ENCODE measurements around the gene TMEM212.

The TMEM212 gene

DNA sequence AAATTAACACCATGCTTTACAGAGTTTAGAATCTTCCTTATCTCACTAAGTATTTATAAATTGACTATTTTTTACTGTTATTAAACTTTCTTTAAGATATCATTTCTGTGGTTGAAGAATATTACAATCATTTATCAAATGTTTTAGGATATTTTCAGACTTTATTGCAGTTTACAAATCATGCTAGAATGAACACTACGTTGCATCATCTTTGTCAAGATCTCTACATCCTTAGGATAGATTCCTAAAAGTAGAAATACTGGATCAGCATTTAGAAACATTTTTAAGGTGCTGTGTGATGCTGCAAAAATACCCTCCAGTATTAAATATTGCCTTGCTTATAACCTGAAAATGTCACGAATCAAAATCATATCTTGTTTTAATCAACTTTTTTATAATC lies 30.3 kb upstream of the TMEM212 start:
- in situ Hi-C loops (cut with HindIII; ENCODE audit: low sequenced_read_pairs): loop anchor here (5.0 kb wide), 1 partner anchor 49 kb away; no protein-coding TSS in a partner anchor

DNA sequence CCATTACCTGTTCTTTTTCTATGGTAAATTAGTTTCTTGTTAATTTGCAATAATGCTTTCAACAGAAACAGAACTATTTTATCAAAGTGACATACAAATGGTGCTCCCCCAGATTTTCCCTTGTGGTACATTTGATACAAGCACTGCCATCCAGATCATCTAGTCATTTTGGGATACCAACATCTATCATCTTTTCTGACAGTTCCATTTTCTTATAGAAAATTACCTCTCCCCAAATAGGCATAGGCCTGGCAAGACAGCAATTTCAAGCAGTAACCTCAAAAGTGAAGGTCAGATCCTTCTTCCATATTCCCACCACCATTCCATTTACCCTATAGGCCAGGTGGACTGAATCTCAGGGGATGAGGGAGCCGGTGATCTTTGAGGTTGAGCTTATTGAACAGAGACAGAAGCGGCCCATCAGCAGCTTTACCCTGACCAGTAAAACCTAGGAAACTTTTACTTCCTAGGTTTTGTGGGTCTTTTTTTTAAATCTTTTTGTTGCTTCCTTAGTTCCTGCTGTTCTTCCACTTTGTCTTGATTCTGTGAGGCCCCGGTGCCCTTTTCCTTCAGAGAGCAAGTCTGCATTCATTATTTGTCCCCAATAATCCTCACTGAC lies 29.8 kb upstream of the TMEM212 start:
- in situ Hi-C loops (cut with HindIII; ENCODE audit: low sequenced_read_pairs): loop anchor here (5.0 kb wide), 1 partner anchor 49 kb away; no protein-coding TSS in a partner anchor

DNA sequence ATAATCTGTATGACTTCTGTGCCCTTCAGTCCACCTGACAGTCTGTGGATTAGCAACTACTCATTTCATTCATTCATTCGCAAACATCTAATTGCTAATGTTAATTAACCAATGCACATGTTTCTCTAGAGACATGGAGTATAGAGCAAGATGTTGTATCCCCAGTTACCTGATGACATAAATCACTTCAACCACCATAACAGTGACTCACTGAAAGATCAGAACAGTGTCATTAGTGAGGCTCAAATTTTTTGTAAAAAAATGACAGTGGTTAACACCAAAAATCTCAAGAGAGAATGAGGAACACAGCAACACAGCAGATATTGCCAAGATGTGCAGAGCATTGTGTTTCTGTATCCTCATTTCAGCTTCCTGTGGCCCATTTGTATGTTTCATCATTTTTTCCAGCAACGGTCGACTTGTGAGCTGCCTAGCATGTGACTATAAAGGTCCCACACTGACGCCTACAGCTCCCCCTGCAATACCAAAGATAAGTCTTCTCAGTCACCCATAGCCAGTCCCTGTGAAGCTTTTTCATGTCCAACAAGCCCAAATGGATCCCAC lies 29.2 kb upstream of the TMEM212 start:
- in situ Hi-C loops (cut with HindIII; ENCODE audit: low sequenced_read_pairs): loop anchor here (5.0 kb wide), 1 partner anchor 48 kb away; no protein-coding TSS in a partner anchor

DNA sequence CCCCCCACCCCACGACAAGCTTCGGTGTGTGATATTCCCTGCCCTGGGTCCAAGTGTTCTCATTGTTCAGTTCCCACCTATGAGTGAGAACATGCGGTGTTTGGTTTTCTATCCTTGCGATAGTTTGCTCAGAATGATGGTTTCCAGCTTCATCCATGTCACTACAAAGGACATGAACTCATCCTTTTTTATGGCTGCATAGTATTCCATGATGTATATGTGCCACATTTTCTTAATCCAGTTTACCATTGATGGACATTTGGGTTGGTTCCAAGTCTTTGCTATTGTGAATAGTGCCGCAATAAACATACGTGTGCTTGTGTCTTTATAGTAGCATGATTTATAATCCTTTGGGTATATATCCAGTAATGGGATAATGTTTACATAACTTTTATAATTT lies 28.5 kb upstream of the TMEM212 start:
- in situ Hi-C loops (cut with HindIII; ENCODE audit: low sequenced_read_pairs): loop anchor here (5.0 kb wide), 1 partner anchor 48 kb away; no protein-coding TSS in a partner anchor

DNA sequence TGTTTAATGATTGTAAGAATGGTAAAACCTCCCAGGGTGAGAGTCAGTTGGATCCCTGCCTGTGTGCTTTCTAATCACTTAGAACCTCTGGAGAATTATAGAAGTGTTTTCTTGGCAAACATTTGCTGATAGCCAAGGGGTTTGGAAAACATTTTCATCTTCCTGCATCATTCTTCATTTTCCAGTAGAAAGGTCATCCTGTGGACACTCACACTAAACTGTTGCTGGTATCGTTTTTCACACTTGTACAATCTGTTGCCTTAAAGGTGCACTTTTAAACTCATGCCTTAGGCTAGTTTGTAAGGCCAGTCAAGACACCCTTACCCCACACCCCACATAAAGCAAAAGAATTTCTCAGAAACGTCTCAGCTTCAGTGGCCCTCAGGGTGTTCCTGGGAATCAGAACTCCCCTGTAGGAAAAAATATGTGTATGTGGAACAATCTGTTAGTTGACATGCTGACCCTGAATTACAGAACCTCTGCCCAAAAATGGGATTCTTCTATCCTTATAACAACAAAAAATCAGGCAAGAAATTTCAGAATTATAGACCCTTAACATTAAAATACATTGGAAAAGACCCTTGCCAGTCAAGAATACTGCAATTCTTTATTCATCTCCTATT lies 27.1 kb upstream of the TMEM212 start:
- in situ Hi-C loops (cut with HindIII; ENCODE audit: low sequenced_read_pairs): no loop called here

DNA sequence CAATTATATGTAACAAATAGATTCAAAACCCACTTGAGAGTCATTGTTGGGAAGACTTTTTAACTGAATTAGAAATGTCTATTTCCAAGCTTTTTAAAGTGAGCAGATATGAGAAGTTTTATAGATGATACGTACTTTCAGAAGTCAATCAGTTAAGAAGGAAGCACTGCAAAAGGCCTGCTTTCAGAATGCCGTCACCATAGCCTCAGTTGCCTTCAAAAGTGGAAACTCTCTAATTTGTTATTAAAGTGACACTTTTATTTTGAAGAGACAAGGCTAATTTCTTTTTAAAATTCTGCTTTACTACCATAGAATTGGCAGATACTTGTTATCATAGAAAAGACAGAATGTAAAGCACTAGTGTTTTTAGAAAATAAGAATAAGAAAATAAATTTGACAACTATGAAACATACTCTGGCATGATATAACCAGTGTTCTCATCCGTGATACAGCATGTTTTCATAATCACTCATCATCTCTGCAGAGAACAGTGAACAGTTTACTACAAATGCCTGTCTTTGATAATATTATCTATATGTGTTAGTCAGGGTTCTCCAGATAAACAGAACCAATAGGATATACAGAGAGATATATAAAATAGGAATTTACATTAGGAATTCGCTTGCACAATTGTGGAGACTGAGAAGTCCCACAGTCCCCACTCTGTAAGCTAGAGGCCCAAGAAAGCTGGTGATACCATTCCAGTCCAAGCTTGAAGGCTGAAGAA lies 25.9 kb upstream of the TMEM212 start:
- in situ Hi-C loops (cut with HindIII; ENCODE audit: low sequenced_read_pairs): no loop called here

DNA sequence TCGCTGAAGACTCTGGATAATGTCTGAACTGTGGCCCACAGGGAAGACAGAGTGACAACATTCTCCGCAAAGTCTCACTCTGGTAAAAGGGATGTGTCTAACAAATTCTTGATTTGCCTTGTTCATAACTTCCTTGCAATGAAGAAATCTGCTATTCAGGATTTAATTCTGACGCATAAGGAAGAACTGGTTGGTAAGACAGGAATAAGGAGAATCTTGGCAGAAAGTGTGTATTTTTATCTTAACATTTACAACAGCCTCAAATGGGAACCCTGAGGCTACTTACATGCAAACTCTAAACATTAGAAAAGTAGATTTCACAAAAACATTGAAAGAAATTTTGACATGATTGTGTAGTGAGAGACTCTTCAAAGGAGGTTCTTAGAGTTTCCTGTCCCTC lies 22.1 kb upstream of the TMEM212 start:
- in situ Hi-C loops (cut with HindIII; ENCODE audit: low sequenced_read_pairs): no loop called here

DNA sequence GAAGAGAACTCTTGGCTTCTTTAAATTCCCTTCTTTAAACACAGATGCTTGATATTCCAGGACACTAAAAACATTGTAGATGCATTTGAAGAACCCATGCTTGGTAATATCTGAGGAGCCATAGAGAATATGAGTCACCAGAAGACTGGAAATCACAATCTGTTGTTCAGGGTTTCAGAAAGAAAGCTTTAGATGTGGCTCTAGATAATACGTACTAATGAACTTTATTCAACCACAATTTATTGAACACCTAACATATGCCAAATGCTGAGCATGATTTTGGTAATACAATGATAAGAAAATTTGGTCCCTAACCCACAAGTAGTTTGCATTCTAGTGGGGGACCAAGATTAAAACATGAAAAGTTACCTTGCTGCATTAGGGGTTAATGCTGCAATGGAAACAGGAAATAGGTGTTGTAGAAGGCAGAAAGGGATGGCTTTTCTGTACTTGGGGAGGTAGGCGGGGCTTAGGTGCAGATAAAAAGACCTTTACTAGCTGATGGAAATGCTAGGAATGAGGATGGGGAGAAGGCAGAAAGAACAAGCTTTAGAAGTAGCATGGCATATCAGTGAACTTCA lies 21.3 kb upstream of the TMEM212 start:
- in situ Hi-C loops (cut with HindIII; ENCODE audit: low sequenced_read_pairs): no loop called here

DNA sequence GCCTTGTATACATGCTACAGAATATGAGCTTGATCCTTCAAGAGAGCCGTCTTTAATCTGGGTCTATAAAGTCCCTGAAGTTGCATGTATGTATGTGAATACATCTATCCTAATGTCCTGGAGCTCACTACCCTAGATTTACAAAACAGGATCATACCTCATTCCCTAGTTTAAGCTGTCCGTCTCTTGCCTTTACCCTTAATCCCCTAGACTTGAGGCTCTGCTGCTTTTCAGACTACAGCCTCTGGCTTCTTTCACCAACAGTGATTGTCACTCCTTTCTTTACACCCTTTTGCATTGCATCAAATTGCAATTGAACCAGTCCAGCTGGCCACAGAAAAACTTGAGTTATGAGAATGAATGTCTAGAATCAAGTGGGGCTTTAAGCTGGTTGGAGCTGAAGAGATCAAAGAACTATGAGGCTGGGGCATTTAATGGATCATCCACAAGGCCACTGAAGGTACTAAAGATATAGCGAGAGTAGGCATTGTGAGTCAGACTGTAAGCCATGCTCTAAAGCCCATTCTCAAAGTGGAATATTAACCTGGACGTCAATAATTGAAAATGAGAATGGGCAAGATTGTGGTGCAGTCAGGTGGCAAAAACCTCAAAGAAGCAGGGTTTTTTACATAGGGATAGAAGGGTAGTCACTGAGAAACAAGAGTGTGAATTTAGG lies 20.6 kb upstream of the TMEM212 start:
- in situ Hi-C loops (cut with HindIII; ENCODE audit: low sequenced_read_pairs): no loop called here

DNA sequence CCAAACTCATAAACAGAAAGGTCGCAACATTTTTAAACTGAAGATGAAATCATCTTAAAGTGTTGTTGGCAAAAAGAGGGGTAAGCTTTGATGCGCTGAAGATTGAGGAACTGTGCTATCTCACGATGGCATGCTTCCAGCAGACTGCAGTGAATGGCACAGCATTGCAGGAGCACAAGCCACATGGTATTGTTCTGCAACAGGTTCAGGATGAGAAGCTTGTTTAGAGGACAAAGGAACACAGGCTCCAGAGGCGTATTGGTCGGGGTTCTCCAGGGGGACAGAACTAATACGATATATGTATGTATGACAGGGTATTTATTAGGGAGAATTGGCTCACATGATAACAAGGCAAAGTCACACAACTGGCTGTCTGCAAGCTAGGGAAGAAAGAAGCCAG lies 19.0 kb upstream of the TMEM212 start:
- in situ Hi-C loops (cut with HindIII; ENCODE audit: low sequenced_read_pairs): no loop called here

DNA sequence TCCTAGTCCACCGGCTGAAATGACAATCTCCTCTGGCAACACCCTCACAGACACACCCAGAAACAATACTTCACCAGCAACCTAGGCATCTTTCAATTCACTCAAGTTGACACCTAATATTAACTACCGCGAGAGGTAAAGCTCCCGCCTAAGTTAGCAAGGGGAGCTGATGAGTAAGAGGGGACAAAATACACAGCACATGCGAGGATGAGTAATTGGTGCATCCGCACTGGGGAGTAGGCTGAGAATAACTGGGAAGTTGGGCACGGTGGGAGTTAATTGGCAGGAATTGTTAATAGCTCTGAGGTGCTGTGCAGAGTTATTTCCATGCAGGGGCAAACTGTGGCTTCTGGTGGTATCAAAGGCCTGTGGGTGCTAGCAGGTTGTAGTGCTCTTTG lies 18.3 kb upstream of the TMEM212 start:
- in situ Hi-C loops (cut with HindIII; ENCODE audit: low sequenced_read_pairs): no loop called here

DNA sequence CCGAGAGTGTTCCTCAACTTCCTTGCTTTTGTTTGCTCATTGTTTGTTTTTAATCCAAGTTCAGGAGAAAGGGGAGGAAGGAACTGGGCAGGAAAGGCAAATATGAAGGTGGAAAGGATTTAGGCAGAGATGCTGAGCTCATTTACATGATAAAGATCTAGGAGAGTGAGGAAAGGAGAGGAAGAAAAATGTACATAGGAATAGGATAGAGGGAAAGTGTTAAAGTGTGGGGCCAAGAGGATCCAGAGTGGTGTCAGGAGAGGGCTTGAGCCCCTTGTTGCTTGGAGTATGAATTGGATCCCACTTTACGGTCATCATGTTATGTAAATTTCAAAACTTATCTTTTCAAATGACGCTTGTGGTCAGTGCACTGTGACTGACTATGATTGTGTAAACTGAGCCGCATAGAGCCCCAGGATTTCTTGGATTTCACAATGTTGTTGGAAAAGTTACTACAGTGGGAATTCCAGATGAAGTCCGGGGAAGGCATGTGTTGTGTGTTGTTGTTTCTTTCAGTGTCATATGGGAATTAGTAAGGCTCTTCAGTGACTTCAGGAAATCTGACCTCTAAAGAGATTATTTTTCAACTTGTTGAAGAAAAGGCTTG lies 17.8 kb upstream of the TMEM212 start:
- in situ Hi-C loops (cut with HindIII; ENCODE audit: low sequenced_read_pairs): no loop called here

DNA sequence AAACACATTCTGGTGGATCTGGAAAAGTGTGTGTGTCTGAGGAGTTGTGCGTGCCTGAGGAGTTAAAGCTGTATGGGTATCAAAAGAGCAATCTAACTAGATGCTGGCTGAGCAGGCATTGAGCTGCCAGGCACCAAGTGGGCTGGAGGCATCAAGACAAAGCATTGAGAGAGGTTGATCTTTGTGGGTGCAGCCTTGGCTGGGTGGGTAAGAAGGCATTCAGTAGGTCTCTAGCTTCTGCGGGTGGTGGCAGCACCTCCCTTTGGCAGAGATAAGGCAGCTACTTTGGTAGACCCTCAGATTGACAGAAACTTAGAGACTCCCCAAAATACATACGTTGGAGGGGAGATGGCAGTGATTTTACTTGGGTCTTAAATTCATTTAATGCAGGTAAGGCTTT lies 15.8 kb upstream of the TMEM212 start:
- in situ Hi-C loops (cut with HindIII; ENCODE audit: low sequenced_read_pairs): no loop called here

DNA sequence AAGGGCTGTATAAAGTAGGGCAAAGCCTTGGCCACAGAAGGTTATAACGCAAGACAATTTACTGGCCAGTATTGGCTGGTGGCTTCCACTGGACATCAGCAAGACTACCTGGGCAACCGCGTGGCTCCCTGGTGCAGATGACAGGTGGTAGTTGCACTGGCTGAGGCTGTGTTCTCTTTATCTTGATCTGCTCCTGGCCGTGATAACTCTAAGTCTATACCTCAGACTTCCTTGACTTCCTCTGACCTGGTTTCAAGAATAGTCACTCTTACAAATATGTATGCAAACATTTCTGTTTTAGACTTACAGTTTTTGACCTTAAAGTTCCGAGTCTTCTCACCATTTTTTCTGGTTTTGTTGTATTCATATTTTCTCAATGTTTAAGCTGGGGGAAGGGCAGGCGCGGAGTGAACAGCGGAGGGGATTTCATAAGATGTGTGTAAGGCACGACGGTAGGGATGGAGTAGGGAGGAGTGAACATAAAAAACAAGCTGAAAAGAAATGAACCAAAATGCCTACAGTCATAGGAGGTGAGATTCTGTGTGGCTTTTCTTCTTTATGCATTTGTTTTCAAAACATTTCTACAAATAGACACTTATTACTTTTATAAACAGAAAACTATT lies 15.2 kb upstream of the TMEM212 start:
- in situ Hi-C loops (cut with HindIII; ENCODE audit: low sequenced_read_pairs): no loop called here

DNA sequence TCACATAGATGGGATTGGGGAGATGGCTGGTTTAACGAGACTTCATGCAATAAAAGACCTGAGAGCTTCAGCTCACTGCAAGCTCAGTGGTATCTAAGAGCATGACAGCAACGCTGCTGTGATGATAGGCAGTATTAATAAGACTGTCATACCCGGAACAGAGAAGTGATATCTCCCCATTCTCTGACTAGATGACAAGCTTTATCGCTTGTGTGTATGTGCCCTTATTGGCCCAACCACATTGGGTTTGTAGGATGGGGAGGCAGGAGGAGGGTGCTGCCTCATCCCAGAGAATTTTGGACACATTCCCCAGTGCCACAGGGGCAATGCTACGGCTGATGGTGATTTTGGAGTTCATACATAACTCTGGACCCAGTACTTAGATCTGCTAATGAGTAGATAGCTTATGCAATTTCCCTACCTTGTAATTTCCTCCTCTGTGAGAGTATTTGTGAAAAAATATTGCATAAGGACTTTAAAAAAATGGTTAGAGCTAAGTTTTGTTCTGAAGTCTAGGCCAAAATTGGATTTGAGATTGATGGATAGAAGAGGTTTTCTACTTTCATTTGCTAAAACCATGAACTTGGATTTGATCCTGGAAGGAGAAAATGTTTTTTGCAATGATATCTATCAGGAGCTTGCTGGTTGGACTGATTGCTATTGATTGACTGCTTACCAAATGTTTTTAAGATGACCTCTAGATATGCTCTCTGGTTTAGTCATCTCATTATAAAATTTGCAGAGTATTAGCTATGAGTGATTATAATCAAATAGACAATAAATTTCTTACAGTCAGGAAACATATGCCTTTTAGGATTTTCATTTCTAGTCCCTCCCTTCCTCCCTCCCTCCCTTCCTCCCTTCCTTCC lies 14.0 kb upstream of the TMEM212 start:
- in situ Hi-C loops (cut with HindIII; ENCODE audit: low sequenced_read_pairs): no loop called here

DNA sequence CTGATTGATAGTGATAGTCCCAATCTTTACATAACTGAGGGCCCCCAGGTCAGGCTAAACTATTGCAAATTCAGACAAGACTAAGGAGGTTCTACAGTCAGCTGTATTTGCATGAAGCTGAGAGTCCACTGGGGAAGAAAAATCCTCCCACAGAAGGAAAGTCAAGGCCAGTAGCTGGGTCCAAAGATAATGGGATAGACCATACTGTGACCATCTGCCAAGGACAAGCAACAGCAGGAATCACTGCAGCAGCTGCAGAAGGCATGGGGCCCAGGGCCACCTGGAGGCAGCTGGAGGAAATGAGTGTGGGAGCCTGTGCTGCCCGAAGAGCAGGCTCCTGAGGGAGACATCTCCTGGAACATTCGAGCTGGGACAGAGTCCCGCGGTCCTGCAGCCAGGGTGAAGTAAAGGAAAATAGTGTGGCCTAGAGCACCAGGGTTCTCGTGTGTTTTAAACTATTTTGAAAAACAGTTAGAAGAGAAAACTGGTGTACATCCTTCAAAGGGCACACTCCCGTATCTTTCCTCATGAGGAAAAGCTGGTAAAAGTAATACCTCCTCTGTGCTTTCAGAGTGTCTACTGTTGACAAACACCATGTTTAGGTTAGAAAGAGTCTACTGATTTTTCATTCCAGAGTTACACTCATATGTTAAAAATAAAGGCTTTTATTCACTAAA lies 13.2 kb upstream of the TMEM212 start:
- in situ Hi-C loops (cut with HindIII; ENCODE audit: low sequenced_read_pairs): no loop called here

DNA sequence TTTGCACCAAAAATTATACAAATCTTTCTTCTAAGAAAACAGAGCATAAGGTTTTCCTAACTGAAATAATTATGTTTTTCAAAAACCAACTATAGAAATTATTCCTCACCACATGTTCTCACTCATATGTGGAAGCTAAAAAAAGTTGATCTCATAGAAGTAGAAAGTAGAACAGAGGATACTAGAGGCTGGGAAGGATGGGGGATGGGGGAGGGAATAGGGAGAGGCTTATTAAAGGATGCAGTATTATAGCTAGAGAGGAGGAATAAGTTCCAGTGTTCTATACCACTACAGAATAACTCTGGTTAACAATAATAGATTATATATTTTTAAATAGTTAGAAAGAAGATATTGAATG lies 12.7 kb upstream of the TMEM212 start:
- in situ Hi-C loops (cut with HindIII; ENCODE audit: low sequenced_read_pairs): no loop called here

DNA sequence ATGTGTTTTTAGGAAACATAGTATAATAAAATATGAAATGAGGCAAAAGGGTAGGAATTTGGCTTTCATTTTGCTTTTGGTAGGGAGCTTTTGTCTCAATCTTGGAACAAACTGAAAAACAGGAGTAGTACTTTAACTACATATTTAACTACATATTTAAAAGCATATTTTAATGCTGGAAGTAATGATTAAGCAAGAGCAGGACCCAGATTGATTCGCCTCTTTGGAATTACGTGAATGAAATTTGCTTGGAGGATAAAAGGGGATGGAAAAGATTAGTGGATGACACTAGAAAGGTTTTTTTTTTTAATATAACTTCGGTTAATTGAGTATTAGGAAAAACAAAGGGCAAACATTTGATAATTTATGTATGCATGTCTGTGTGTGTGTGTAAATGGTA lies 11.2 kb upstream of the TMEM212 start:
- in situ Hi-C loops (cut with HindIII; ENCODE audit: low sequenced_read_pairs): no loop called here

DNA sequence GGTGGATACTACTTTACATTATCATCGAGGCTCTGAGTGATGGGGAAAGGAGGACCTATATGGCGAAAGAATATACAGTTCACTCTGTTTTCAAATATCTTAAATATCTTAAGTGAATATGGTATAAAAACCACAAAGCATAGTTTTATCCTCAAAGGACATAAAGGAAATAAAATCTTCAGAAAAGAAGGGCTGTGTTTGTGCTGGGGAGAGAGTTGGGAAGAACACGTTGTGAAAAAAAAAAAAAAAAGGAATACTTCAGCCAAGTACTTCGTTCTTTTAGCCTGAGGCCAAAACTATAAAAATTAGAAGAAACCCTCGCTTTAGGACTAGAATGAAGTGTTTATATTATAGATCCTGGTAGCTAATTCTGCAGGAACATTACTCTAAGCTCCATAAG lies 10.2 kb upstream of the TMEM212 start:
- in situ Hi-C loops (cut with HindIII; ENCODE audit: low sequenced_read_pairs): no loop called here

Measured in endothelial cell of hepatic sinusoid (primary cell).